MCF 10A (cell line): ENCODE measurements around the gene ZNF791. TPM values are rescaled to one million over a fixed set of nuclear protein-coding genes. Genes with fewer than 3 reads are reported as not detected.
"Not testable (repeated sequence)": the region's sequence is repeated elsewhere in the genome, so short reads cannot be mapped to it uniquely, and the experiment has no call there.

Experiments
- BruUV-seq: library from RNA; stranded (reverse); fragments of 400-500 nt; replicated peaks from 2 replicates; lab custom pipeline; 2021; lab: Mats Ljungman, UMichigan
- CTCF ChIA-PET: fragments of 300-600 bp; sonication (Branson Sonifier 250); formaldehyde crosslinking; extraction: SDS; loops from one replicate; lab custom pipeline; 2021; ENCODE audit warnings: antibody characterized with exemption, inconsistent platforms; lab: Yijun Ruan, JAX
- POLR2A ChIA-PET: fragments of 300-600, 350-650 bp; sonication (Branson Sonifier 250); formaldehyde crosslinking; extraction: SDS; loops from one replicate; lab custom pipeline; 2020; ENCODE audit warnings: antibody characterized with exemption, inconsistent platforms; lab: Yijun Ruan, JAX
- DNase-seq: peaks from one replicate; pipeline ENCODE4 v3.0.0-alpha.2; 2018; ENCODE audit not compliant: unreplicated experiment
- H3K27ac Mint-ChIP-seq: one replicate; pipeline ENCODE4 v1.8.0; 2022; ENCODE audit warnings: mild to moderate bottlenecking, low read depth, mixed read lengths; ENCODE audit not compliant: unreplicated experiment
- H3K27me3 Mint-ChIP-seq: one replicate; pipeline ENCODE4 v1.8.0; 2022; ENCODE audit warnings: mixed read lengths; ENCODE audit not compliant: insufficient read depth, unreplicated experiment
- H3K36me3 Mint-ChIP-seq: one replicate; pipeline ENCODE4 v1.8.0; 2022; ENCODE audit warnings: mild to moderate bottlenecking, moderate library complexity, mixed read lengths; ENCODE audit not compliant: insufficient read depth, unreplicated experiment
- H3K4me1 Mint-ChIP-seq: one replicate; pipeline ENCODE4 v1.8.0; 2022; ENCODE audit warnings: mixed read lengths; ENCODE audit not compliant: insufficient read depth, unreplicated experiment
- H3K4me3 Mint-ChIP-seq: one replicate; pipeline ENCODE4 v1.8.0; 2022; ENCODE audit warnings: mild to moderate bottlenecking, moderate library complexity, mixed read lengths; ENCODE audit not compliant: unreplicated experiment
- H3K9me3 Mint-ChIP-seq: one replicate; pipeline ENCODE4 v1.8.0; 2022; ENCODE audit warnings: mixed read lengths; ENCODE audit not compliant: unreplicated experiment
- intact Hi-C: fragments of 100-400 bp; cut with micrococcal nuclease; formaldehyde crosslinking; loops from 2 replicates; pipeline ENCODE4 v1.14.1; 2022
- total RNA-seq: library from RNA; stranded (reverse); gene quantifications from 2 replicates; pipeline ENCODE4 v1.2.3, GENCODE V29; 2022
- TF ChIP-seq, protein P1 (sequence below): fragments of 200-600 bp; IDR thresholded peaks from one replicate; pipeline ENCODE4 v1.8.0; 2022; ENCODE audit warnings: antibody characterized with exemption, mild to moderate bottlenecking; ENCODE audit not compliant: unreplicated experiment

ZNF791 gene
- total RNA-seq, 1 experiment from 2014 or later, result 23.7 TPM

DNA sequence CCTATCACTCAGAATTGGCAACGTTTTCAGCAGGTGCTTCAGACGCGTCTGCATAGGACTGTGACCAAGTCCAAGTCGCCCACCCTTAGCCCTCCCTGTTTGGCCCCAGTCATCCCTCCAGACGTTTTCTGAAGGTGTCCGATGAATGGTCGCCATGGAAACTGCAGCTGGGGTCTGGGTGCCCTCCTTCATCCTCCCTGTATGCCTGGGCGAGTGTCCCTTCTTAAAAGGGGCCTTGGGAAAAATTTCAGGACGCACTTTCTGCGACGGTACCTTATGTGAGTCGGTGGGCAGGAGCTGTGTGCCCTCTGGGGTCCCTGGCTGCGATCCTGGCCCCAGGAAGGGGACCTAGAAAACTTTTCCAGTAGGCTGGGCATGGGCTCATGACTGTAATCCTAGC, 30.7 kb downstream of the ZNF791 start:
- Mint-ChIP-seq H3K27me3 (no peaks in the 10 kb centered on the region), H3K9me3 (no peaks in the 10 kb centered on the region), H3K36me3 (peaks cover 14% of the 10 kb centered on the region), H3K4me1 (no peaks in the 10 kb centered on the region), H3K27ac (no peak overlapping the region), H3K4me3 (no peak overlapping the region)
- ChIA-PET CTCF (no interaction called here), POLR2A (interaction anchor here (0.9 kb wide), 1 partner anchor 10 kb away, joined by 3 read pairs; no protein-coding TSS in a partner anchor)
- no TSS peak for BruUV-seq
- TF ChIP-seq, protein P1, sequence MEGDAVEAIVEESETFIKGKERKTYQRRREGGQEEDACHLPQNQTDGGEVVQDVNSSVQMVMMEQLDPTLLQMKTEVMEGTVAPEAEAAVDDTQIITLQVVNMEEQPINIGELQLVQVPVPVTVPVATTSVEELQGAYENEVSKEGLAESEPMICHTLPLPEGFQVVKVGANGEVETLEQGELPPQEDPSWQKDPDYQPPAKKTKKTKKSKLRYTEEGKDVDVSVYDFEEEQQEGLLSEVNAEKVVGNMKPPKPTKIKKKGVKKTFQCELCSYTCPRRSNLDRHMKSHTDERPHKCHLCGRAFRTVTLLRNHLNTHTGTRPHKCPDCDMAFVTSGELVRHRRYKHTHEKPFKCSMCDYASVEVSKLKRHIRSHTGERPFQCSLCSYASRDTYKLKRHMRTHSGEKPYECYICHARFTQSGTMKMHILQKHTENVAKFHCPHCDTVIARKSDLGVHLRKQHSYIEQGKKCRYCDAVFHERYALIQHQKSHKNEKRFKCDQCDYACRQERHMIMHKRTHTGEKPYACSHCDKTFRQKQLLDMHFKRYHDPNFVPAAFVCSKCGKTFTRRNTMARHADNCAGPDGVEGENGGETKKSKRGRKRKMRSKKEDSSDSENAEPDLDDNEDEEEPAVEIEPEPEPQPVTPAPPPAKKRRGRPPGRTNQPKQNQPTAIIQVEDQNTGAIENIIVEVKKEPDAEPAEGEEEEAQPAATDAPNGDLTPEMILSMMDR, result no peak
- intact Hi-C loops, result no loop called here
- DNase-seq, result no peak

DNA sequence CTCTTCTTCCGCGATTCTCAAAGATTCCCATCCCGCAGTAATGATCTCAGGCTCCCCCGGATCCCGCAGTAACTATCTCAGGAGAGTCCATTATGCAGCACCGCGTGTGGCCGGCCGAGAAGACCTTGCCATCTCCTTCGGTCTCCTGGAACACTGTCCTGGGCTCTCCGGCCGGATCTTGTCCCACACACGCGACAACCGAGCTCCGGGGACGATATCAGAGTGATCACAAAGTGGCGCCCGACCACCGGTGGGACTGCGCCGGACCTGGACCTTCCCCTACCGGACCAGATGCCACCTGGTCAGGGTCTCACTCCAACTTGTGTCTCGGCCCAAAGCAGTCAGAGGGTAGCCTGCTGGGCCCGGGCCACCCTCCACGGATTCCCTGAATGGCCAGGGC, 31.8 kb downstream of the ZNF791 start:
- H3K4me3 Mint-ChIP-seq, result no peak overlapping the region
- peaks cover 14% of the 10 kb centered on the region for H3K36me3 Mint-ChIP-seq
- H3K27ac Mint-ChIP-seq, result no peak overlapping the region
- no peaks in the 10 kb centered on the region for H3K9me3 Mint-ChIP-seq
- intact Hi-C loops, result no loop called here
- BruUV-seq, result no TSS peak
- no peak for DNase-seq
- H3K27me3 Mint-ChIP-seq, result no peaks in the 10 kb centered on the region
- ChIA-PET CTCF (no interaction called here), POLR2A (no interaction called here)
- TF ChIP-seq, protein P1, result no peak
- no peaks in the 10 kb centered on the region for H3K4me1 Mint-ChIP-seq

DNA sequence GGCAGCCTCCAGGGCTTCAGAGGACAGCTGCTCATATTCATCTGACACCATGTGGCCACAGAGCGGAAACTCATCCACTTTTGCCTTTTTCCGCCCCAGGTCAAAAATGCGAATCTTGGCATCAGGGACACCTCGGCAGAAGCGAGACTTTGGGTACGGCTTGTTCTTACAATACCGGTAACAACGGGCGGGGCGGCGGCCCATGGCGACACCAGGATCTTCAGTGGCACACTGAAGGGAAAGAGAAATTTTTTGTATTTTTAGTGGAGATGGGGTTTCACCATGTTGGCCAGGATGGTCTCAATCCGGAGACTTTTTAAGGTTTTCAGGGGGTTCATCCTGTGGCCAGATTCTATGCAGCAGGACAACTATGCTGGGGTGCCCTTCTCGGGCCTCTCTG, 33.0 kb downstream of the ZNF791 start:
- DNase-seq, intact Hi-C loops, H3K27ac Mint-ChIP-seq, H3K4me3 Mint-ChIP-seq, POLR2A ChIA-PET, BruUV-seq, H3K27me3 Mint-ChIP-seq, H3K9me3 Mint-ChIP-seq, H3K4me1 Mint-ChIP-seq, CTCF ChIA-PET: not testable (repeated sequence)
- H3K36me3 Mint-ChIP-seq, result peaks cover 14% of the 10 kb centered on the region

DNA sequence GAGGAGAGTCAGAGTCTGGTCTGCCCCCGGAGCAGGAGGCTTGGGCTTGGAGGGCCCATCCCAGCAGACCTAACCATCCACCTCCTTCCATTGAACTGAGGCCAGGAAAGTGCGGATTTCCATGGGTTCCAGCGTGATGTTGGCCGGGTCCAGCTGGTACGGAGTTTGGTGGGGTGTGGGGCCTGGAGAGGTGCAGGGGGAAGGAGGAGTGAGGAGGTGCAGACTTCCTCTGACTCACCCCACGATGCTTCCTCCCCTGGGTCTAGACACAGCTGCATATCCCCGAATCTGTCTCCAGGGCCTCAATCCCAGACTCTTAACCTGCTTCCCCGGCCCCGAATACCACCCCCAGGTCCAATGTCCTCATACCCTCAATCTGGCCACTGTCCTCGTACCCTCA, 35.8 kb downstream of the ZNF791 start:
- Mint-ChIP-seq H3K36me3 (peaks cover 20% of the 10 kb centered on the region), H3K27ac (no peak overlapping the region), H3K4me3 (no peak overlapping the region), H3K4me1 (no peaks in the 10 kb centered on the region), H3K9me3 (no peaks in the 10 kb centered on the region), H3K27me3 (no peaks in the 10 kb centered on the region)
- TF ChIP-seq, protein P1, result no peak
- no TSS peak for BruUV-seq
- no peak for DNase-seq
- CTCF ChIA-PET, result no interaction called here
- POLR2A ChIA-PET, result no interaction called here
- intact Hi-C loops, result no loop called here

DNA sequence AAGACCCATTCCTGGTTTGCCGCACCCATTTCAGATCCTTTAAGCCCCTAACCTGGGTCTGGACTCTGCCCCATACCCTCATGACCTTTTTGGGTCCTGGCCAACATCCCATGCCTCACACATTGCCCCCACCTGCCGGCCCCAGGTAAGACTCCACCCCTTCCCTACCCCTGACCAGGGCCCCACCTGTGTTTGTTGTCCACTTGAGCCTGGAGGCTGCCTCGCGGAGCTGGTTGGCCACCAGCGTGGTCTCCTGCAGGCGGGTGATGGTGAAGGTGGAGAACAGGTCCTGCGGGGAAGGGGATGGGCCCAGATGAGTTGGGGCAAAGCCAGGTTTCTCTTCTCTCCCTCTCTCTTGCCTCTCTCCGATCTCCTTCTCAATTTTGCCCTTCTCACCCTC, 36.3 kb downstream of the ZNF791 start:
- TF ChIP-seq, protein P1, result no peak
- Mint-ChIP-seq H3K27ac (no peak overlapping the region), H3K4me3 (no peak overlapping the region), H3K36me3 (peaks cover 20% of the 10 kb centered on the region), H3K9me3 (no peaks in the 10 kb centered on the region), H3K27me3 (no peaks in the 10 kb centered on the region), H3K4me1 (no peaks in the 10 kb centered on the region)
- ChIA-PET POLR2A (interaction anchor here (0.6 kb wide), 1 partner anchor 88 kb away, joined by 4 read pairs; no protein-coding TSS in a partner anchor), CTCF (no interaction called here)
- intact Hi-C loops, result no loop called here
- no peak for DNase-seq
- BruUV-seq, result no TSS peak
